Upper lobe of right lung (tissue), 1 donor: Measurements from ENCODE around the gene RAI14. TPM values are rescaled to one million over a fixed set of nuclear protein-coding genes. Genes with fewer than 3 reads are reported as not detected.

ENCODE experiments used
- ATAC-seq: fragments of 200-7000 bp; cut with Tn5 transposase; one replicate; pipeline ENCODE4 v1.9.1; 2020; ENCODE audit warnings: mild to moderate bottlenecking, moderate library complexity
- DNase-seq: peaks from one replicate; pipeline ENCODE4 v3.0.0-alpha.2; 2020
- H3K27ac ChIP-seq: fragments of 200-600 bp; one replicate; pipeline ENCODE4 v1.8.0; 2022
- H3K27me3 ChIP-seq: fragments of 200-600 bp; one replicate; pipeline ENCODE4 v1.8.0; 2022; ENCODE audit warnings: mild to moderate bottlenecking
- H3K36me3 ChIP-seq: fragments of 200-600 bp; one replicate; pipeline ENCODE4 v1.8.0; 2022
- H3K4me1 ChIP-seq: fragments of 200-600 bp; one replicate; pipeline ENCODE4 v1.8.0; 2022
- H3K4me3 ChIP-seq: fragments of 200-600 bp; one replicate; pipeline ENCODE4 v1.8.0; 2022; ENCODE audit warnings: mild to moderate bottlenecking
- H3K9me3 ChIP-seq: fragments of 200-600 bp; one replicate; pipeline ENCODE4 v1.8.0; 2022
- intact Hi-C: fragments of 100-400 bp; cut with DNase I; formaldehyde crosslinking; loops from one replicate; pipeline ENCODE4 v1.11.0; 2022
- total RNA-seq: library from RNA; stranded (reverse); fragmentation: NEBNext Ultra II Directional; extraction: Animal tissue kit (Norgen Biotek cat#: 25700); gene quantifications from one replicate; pipeline ENCODE4 v1.2.1, GENCODE V29; 2021
- TF ChIP-seq, protein P1 (sequence below): fragments of 200-600 bp; IDR thresholded peaks from one replicate; pipeline ENCODE4 v1.8.0; 2022; ENCODE audit warnings: antibody characterized with exemption
- donor health status: DM: no; HTN: yes; CAD: no; lungs with severe emphysema.

The RAI14 gene
- total RNA-seq, 1 donor from 2014 or later, result 79.6 TPM

- no peaks in the 10 kb centered on the region for H3K27me3 ChIP-seq
- TF ChIP-seq, protein P1, sequence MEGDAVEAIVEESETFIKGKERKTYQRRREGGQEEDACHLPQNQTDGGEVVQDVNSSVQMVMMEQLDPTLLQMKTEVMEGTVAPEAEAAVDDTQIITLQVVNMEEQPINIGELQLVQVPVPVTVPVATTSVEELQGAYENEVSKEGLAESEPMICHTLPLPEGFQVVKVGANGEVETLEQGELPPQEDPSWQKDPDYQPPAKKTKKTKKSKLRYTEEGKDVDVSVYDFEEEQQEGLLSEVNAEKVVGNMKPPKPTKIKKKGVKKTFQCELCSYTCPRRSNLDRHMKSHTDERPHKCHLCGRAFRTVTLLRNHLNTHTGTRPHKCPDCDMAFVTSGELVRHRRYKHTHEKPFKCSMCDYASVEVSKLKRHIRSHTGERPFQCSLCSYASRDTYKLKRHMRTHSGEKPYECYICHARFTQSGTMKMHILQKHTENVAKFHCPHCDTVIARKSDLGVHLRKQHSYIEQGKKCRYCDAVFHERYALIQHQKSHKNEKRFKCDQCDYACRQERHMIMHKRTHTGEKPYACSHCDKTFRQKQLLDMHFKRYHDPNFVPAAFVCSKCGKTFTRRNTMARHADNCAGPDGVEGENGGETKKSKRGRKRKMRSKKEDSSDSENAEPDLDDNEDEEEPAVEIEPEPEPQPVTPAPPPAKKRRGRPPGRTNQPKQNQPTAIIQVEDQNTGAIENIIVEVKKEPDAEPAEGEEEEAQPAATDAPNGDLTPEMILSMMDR, result no peak
- no peak overlapping the region for H3K4me3 ChIP-seq
- no peaks in the 10 kb centered on the region for H3K4me1 ChIP-seq
- H3K27ac ChIP-seq, result no peak overlapping the region
- no peaks in the 10 kb centered on the region for H3K36me3 ChIP-seq
- DNase-seq, result no peak
- H3K9me3 ChIP-seq, result no peaks in the 10 kb centered on the region
- ATAC-seq, result no peak
- intact Hi-C loops, result no loop called here
These were observed 192.1 kb downstream of the RAI14 start for GRCh38 chr5:34848230-34848629.

DNA sequence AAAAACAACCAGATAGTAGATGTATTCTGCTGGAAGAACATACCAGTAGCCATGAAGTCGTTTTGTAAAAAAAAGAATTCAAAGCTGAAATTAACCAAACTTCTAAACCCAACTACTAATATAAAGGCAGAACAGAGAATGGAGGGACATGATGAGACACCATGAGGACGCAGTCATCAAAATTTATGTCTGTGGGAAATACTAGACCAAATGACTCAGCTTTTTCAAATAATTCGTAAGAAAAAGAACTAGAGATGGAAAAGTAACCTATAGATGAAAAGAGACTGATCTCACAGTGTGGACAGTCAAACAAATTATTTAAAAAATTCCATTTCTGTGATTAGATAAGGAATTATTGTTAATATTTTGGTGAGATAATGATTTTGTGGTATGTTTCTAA, 193.1 kb downstream of the RAI14 start:
- TF ChIP-seq, protein P1, result no peak
- Histone ChIP-seq H3K27me3 (no peaks in the 10 kb centered on the region), H3K4me1 (no peaks in the 10 kb centered on the region), H3K9me3 (no peaks in the 10 kb centered on the region), H3K27ac (no peak overlapping the region), H3K4me3 (no peak overlapping the region), H3K36me3 (no peaks in the 10 kb centered on the region)
- ATAC-seq (no peak), DNase-seq (no peak)
- intact Hi-C loops, result no loop called here

DNA sequence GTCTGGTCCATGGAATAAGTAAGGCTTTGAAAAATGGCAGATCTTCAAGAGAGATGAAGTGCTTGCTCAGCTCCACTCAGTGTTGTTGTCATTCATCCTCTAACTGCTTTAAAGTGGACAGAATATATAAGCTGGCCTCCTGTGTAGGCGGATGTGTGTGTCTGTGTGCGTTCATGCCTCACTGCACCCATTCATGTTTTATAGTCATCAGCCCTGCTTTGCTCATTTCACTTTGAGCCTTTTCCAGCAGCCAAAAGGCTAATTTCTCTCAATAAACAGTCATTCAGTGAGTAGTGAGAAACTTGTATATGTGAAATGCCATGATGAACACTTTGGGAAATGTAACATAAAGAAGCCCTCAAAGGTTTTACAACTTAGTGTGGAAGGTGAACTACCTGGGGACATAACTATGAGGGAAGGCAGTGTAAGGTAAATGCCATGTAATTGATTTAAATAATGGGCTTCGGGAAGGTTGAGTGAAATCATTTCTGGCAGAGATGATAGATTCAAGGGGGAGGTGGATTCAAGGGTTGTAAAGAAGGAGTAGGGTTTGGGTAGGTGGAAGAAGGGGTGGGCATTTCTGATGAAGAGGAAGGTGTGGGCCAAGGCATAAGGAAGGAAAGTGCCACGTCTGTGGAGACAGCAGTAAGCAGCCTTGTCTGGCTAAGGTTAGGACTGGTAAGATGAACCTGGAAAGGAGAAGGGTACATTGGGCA, 198.5 kb downstream of the RAI14 start:
- TF ChIP-seq, protein P1, result no peak
- Histone ChIP-seq H3K4me1 (no peaks in the 10 kb centered on the region), H3K9me3 (no peaks in the 10 kb centered on the region), H3K27me3 (no peaks in the 10 kb centered on the region), H3K27ac (no peak overlapping the region), H3K4me3 (no peak overlapping the region), H3K36me3 (no peaks in the 10 kb centered on the region)
- intact Hi-C loops, result no loop called here
- DNase-seq, result no peak
- ATAC-seq, result no peak

GRCh38 chr5:34857161-34857560, 201.0 kb downstream of the RAI14 start:
- Histone ChIP-seq H3K27me3 (no peaks in the 10 kb centered on the region), H3K4me3 (no peak overlapping the region), H3K9me3 (no peaks in the 10 kb centered on the region), H3K4me1 (no peaks in the 10 kb centered on the region), H3K36me3 (no peaks in the 10 kb centered on the region), H3K27ac (no peak overlapping the region)
- DNase-seq, result no peak
- intact Hi-C loops, result no loop called here
- TF ChIP-seq, protein P1, result no peak
- no peak for ATAC-seq

GRCh38 chr5:34857894-34858293, 201.8 kb downstream of the RAI14 start:
- Histone ChIP-seq H3K4me1 (no peaks in the 10 kb centered on the region), H3K27ac (no peak overlapping the region), H3K9me3 (no peaks in the 10 kb centered on the region), H3K36me3 (no peaks in the 10 kb centered on the region), H3K27me3 (no peaks in the 10 kb centered on the region), H3K4me3 (no peak overlapping the region)
- no peak for ATAC-seq
- intact Hi-C loops, result no loop called here
- TF ChIP-seq, protein P1, result no peak
- DNase-seq, result no peak

GRCh38 chr5:34858790-34859189, 202.7 kb downstream of the RAI14 start:
- H3K27ac ChIP-seq, result no peak overlapping the region
- no peaks in the 10 kb centered on the region for H3K9me3 ChIP-seq
- no peaks in the 10 kb centered on the region for H3K27me3 ChIP-seq
- DNase-seq (no peak), ATAC-seq (peak; percentile 44)
- TF ChIP-seq, protein P1, result no peak
- H3K4me1 ChIP-seq, result no peaks in the 10 kb centered on the region
- intact Hi-C loops, result no loop called here
- H3K4me3 ChIP-seq, result no peak overlapping the region
- no peaks in the 10 kb centered on the region for H3K36me3 ChIP-seq
